ENCODE results near the gene SDS.

Gene SDS

DNA sequence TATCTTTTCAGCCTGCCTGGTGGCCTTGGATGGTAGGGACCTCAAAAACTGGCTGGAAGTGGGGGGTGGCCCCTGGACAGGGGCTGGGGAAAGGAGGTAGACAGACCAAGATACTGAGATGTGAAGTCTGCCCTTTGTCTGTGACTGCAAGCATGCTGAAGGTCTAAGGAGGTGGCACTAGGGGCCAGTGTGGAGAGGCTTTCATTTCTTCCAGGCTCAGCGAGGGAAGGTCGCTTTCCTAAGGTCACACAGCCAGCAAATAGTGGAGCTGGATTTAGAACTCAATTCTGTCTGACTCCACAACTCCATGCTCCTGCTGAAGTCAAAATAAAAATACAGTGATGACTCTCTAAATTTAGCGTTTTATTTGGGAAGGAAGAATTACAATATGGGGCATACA is 56.6 kb downstream of the SDS start:
- DNase-seq (ENCODE audit: low read depth) = no peak

DNA sequence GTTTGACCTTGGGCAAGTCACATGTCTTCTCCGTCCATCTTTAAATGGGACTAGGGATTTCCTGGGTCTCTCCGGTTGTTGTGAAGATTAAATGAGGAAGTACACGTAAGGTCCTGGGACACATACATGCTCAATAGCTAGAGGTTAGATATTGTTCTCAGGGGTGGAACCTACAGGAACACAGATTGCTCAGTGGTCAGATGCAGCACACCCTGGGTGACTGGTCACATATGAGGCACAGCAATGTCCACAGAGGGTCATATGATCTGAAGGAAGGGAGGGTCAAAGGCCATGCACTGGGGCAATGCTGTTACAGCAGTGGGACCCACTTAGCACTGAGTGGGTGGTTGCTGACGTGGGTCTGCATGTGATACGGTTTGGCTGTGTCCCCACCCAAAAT is 57.3 kb downstream of the SDS start:
- no peak for DNase-seq (ENCODE audit: low read depth)

DNA sequence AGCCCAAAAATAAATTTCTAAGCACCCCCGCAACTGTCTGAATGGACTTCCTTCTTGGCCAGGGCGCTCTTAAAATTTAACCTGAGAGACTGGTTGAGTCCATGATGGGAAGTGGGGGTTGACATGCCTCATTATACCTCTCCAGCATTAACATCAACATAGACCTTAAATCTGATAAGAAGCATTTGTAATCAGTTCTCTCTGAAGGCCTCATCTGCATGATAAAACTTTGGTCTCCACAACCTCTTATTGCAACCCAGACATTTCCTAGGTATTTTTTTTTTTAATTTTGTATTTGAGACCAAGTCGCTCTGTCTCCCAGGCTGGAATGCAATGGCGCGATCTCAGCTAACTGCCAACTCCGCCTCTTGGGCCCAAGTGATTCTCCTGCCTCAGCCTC is 58.4 kb downstream of the SDS start:
- no peak for DNase-seq (ENCODE audit: low read depth)
